Prostate gland (tissue), 2 donors: ENCODE results near the gene TECTA. TPM values are rescaled to one million over a fixed set of nuclear protein-coding genes. Genes with fewer than 3 reads are reported as not detected.
A peak's percentile ranks its signal among the peaks of the same experiment; 100 is the strongest.

Source experiments
- DNase-seq: peaks from one replicate; pipeline ENCODE4 v3.0.0-alpha.2; 2019; ENCODE audit warnings: low spot score
- H3K27ac ChIP-seq, 2 donors: fragments of 200-600 bp; sonication (generic); 2 replicates each; pipeline ENCODE4 v1.5.1; 2017 to 2019
- H3K27me3 ChIP-seq: fragments of 200-600 bp; sonication (generic); replicated peaks from 2 replicates; pipeline ENCODE4 v1.5.1; 2019; ENCODE audit not compliant: insufficient read depth
- H3K36me3 ChIP-seq, 2 donors: fragments of 200-600 bp; sonication (generic); 1 replicate in 1 of 2; 2 replicates in 1 of 2; pipeline versions ENCODE4 v1.5.1 to v1.8.1; 2017 to 2019
- H3K4me1 ChIP-seq: fragments of 200-600 bp; sonication (generic); replicated peaks from 2 replicates; pipeline ENCODE4 v1.5.1; 2019
- H3K4me3 ChIP-seq, 2 donors: fragments of 200-600 bp; sonication (generic); 2 replicates each; pipeline ENCODE4 v1.5.1; 2017 to 2019
- H3K9me3 ChIP-seq: fragments of 200-600 bp; sonication (generic); 2 replicates; pipeline ENCODE4 v1.5.1; 2017
- POLR2A ChIP-seq: fragments of 450-650 bp; IDR thresholded peaks from one replicate; pipeline ENCODE4 v1.6.1; 2016; ENCODE audit warnings: antibody characterized with exemption, mild to moderate bottlenecking
- POLR2AphosphoS5 ChIP-seq: sonication (generic); formaldehyde crosslinking; IDR thresholded peaks from one replicate; pipeline ENCODE4 v1.6.1; 2017; ENCODE audit warnings: antibody characterized with exemption
- WGBS: methylation state at CpG from one replicate; pipeline ENCODE4 v1.1.5; 2018; 5-methylcytosine and 5-hydroxymethylcytosine counted together
- intact Hi-C: fragments of 100-400 bp; cut with DNase I; formaldehyde crosslinking; loops from one replicate; pipeline ENCODE4 v1.14.2; 2022
- total RNA-seq, 2 donors: library from RNA; depleted of rRNA; stranded (reverse); fragments of >200 nt; gene quantifications; one replicate each; pipeline ENCODE4 v1.1.0, GENCODE V29; 2016
- TF ChIP-seq, protein P1 (sequence below), 4 experiments: fragments of 200-600 bp in 2 of 4; fragments of 450-650 bp in 2 of 4; sonication (generic) in 2 of 4; IDR thresholded peaks; 1 replicate in 3 of 4; 2 replicates in 1 of 4; pipeline ENCODE4 v1.5.1; 2016 to 2019; ENCODE audit warnings: antibody characterized with exemption in 4 of 4, mild to moderate bottlenecking in 2 of 4, moderate library complexity in 2 of 4

TECTA gene
- total RNA-seq, 2 donors from 2014 or later, result 0.41 to 1.6 TPM

DNA sequence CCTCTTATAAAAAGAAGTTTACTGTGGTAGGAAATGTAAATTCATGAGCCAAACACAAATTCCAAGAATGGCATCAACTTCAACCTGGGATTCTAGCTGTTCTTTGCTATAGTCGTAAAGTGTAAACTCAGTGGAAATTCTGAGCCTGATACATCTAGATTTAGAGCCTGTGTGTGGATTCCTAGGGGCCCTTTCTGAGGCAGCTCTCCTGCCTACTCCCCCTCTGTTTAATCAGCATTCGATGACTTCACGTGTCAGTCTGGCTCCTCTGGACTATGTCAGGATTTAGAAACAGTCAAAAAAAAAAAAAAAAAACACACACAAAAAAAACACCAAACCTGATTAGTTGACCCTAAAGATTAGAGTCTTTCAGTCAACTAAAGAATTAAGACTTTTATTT lies 98.5 kb downstream of the TECTA start:
- WGBS, result 44% methylated on average over 3 of the region's 3 CpGs
- no peak for DNase-seq
- intact Hi-C loops, result loop anchor here (10.0 kb wide), 1 partner anchor 265 kb away; no protein-coding TSS in a partner anchor
- Histone ChIP-seq H3K27ac (no peak overlapping the region), H3K4me1 (no peaks in the 10 kb centered on the region), H3K9me3 (no peaks in the 10 kb centered on the region), H3K4me3 (no peak overlapping the region), H3K27me3 (no peaks in the 10 kb centered on the region), H3K36me3 (no peaks in the 10 kb centered on the region)
- no peak for TF ChIP-seq POLR2AphosphoS5
- TF ChIP-seq POLR2A, result no peak
- TF ChIP-seq, protein P1, sequence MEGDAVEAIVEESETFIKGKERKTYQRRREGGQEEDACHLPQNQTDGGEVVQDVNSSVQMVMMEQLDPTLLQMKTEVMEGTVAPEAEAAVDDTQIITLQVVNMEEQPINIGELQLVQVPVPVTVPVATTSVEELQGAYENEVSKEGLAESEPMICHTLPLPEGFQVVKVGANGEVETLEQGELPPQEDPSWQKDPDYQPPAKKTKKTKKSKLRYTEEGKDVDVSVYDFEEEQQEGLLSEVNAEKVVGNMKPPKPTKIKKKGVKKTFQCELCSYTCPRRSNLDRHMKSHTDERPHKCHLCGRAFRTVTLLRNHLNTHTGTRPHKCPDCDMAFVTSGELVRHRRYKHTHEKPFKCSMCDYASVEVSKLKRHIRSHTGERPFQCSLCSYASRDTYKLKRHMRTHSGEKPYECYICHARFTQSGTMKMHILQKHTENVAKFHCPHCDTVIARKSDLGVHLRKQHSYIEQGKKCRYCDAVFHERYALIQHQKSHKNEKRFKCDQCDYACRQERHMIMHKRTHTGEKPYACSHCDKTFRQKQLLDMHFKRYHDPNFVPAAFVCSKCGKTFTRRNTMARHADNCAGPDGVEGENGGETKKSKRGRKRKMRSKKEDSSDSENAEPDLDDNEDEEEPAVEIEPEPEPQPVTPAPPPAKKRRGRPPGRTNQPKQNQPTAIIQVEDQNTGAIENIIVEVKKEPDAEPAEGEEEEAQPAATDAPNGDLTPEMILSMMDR (IDR thresholded peaks at IDR 0.05), result no peak

DNA sequence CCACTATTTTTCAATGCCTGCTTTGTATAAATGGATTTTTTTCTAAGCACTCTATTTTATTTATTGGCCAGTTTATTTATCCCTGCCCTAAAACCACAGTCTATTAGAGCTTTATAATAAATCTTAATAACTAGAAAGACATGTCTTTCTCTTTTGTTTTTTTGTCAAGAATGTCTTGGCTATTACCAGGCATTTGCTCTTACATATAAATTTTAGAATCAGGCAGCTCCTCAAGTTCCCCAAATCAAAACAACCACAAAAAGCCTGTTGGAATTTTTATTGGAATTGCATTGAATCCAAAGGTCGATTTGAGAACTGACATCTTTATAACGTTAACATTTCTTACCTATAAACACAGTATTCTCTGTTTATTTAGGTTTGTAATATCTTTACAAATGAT lies 105.8 kb downstream of the TECTA start:
- H3K36me3 ChIP-seq, result no peaks in the 10 kb centered on the region
- H3K9me3 ChIP-seq, result no peaks in the 10 kb centered on the region
- peak; percentile 12 for DNase-seq
- H3K4me3 ChIP-seq, result no peak overlapping the region
- peak overlapping the region in 1 of 2 donors; percentile 6 for H3K27ac ChIP-seq
- TF ChIP-seq, protein P1 (IDR thresholded peaks at IDR 0.05), result no peak
- TF ChIP-seq POLR2AphosphoS5 (peak; percentile 63), POLR2A (no peak)
- WGBS, result 15% methylated on average over 2 of the region's 2 CpGs
- no peaks in the 10 kb centered on the region for H3K27me3 ChIP-seq
- intact Hi-C loops, result no loop called here
- H3K4me1 ChIP-seq, result no peaks in the 10 kb centered on the region

GRCh38 chr11:121207485-121208115 lies 106.6 kb downstream of the TECTA start:
- H3K27me3 ChIP-seq, result no peaks in the 10 kb centered on the region
- H3K4me1 ChIP-seq, result no peaks in the 10 kb centered on the region
- no peaks in the 10 kb centered on the region for H3K36me3 ChIP-seq
- no peaks in the 10 kb centered on the region for H3K9me3 ChIP-seq
- H3K4me3 ChIP-seq, result no peak overlapping the region
- H3K27ac ChIP-seq, result no peak overlapping the region
- no peak for DNase-seq
- TF ChIP-seq, protein P1 (IDR thresholded peaks at IDR 0.05), result no peak
- TF ChIP-seq POLR2AphosphoS5, result peak; percentile 20
- intact Hi-C loops, result no loop called here

GRCh38 chr11:121210445-121211080 lies 109.5 kb downstream of the TECTA start:
- no peak overlapping the region for H3K27ac ChIP-seq
- no peaks in the 10 kb centered on the region for H3K4me1 ChIP-seq
- H3K27me3 ChIP-seq, result no peaks in the 10 kb centered on the region
- intact Hi-C loops, result no loop called here
- TF ChIP-seq, protein P1 (IDR thresholded peaks at IDR 0.05), result no peak
- no peak for TF ChIP-seq POLR2A
- TF ChIP-seq POLR2AphosphoS5, result peak; percentile 29
- no peaks in the 10 kb centered on the region for H3K9me3 ChIP-seq
- no peak overlapping the region for H3K4me3 ChIP-seq
- no peaks in the 10 kb centered on the region for H3K36me3 ChIP-seq
- DNase-seq, result no peak

DNA sequence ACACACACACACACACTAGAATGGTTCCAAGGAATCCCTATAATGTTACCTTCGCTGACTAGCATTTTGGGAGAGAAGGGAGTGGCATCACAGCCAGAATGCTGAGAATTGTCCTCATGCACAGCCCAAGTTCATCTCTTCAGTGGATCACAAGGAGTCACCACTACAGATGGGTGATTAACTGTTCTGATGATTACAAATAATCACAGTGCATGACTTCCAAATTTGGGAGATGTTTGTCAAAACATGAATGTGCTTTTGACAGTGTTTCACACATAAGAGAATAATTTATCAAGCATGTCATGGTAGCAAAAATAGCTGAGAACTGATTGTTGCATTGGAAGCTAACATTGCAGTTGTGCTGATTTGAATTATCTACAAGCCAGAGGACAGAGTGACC lies 110.6 kb downstream of the TECTA start:
- no peak overlapping the region for H3K4me3 ChIP-seq
- intact Hi-C loops, result no loop called here
- no peak overlapping the region for H3K27ac ChIP-seq
- H3K4me1 ChIP-seq, result no peaks in the 10 kb centered on the region
- TF ChIP-seq, protein P1 (IDR thresholded peaks at IDR 0.05), result no peak
- TF ChIP-seq POLR2AphosphoS5, result no peak
- TF ChIP-seq POLR2A, result no peak
- DNase-seq, result no peak
- H3K36me3 ChIP-seq, result no peaks in the 10 kb centered on the region
- H3K27me3 ChIP-seq, result no peaks in the 10 kb centered on the region
- no peaks in the 10 kb centered on the region for H3K9me3 ChIP-seq
- WGBS, result 86% methylated on average over 1 of the region's 1 CpG
